ENCODE data around the gene RAD23A. TPM values are rescaled to one million over a fixed set of nuclear protein-coding genes. Genes with fewer than 3 reads are reported as not detected.

The RAD23A gene
- total RNA-seq, 1 donor from 2014 or later: 71.6 TPM

DNA sequence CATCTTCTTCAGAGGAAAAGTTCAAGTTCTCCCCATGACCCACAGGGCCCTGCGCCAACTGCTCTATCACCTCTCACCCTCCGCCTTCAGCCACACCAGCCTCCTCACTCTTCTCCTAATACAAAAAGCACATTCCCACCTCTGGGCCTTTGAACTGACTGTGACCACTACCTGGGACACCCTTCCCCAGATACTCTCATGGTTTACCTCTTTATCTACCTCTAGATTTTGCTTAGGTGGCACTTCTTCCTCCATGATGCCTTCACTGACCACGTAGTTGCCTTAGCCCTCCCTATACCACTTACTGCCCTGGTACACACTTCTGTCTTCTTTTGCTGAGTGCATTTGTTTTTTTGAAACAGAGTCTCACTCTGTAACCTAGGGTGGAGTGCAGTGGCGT, 22.7 kb upstream of the RAD23A start:
- H3K4me1 Mint-ChIP-seq (ENCODE audit: low read depth): peaks cover 8% of the 10 kb centered on the region
- no peak overlapping the region for H3K27ac Mint-ChIP-seq (ENCODE audit: unreplicated experiment)
- TF ChIP-seq, protein P1, sequence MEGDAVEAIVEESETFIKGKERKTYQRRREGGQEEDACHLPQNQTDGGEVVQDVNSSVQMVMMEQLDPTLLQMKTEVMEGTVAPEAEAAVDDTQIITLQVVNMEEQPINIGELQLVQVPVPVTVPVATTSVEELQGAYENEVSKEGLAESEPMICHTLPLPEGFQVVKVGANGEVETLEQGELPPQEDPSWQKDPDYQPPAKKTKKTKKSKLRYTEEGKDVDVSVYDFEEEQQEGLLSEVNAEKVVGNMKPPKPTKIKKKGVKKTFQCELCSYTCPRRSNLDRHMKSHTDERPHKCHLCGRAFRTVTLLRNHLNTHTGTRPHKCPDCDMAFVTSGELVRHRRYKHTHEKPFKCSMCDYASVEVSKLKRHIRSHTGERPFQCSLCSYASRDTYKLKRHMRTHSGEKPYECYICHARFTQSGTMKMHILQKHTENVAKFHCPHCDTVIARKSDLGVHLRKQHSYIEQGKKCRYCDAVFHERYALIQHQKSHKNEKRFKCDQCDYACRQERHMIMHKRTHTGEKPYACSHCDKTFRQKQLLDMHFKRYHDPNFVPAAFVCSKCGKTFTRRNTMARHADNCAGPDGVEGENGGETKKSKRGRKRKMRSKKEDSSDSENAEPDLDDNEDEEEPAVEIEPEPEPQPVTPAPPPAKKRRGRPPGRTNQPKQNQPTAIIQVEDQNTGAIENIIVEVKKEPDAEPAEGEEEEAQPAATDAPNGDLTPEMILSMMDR (IDR thresholded peaks at IDR 0.05): no peak
- H3K4me3 Mint-ChIP-seq (ENCODE audit: unreplicated experiment): no peak overlapping the region
- no peak for DNase-seq (ENCODE audit: low spot score)
- H3K9me3 Mint-ChIP-seq (ENCODE audit: low read depth): no peaks in the 10 kb centered on the region
- peaks cover 27% of the 10 kb centered on the region for H3K36me3 Mint-ChIP-seq (ENCODE audit: low read depth)
- H3K27me3 Mint-ChIP-seq (ENCODE audit: low read depth): no peaks in the 10 kb centered on the region

DNA sequence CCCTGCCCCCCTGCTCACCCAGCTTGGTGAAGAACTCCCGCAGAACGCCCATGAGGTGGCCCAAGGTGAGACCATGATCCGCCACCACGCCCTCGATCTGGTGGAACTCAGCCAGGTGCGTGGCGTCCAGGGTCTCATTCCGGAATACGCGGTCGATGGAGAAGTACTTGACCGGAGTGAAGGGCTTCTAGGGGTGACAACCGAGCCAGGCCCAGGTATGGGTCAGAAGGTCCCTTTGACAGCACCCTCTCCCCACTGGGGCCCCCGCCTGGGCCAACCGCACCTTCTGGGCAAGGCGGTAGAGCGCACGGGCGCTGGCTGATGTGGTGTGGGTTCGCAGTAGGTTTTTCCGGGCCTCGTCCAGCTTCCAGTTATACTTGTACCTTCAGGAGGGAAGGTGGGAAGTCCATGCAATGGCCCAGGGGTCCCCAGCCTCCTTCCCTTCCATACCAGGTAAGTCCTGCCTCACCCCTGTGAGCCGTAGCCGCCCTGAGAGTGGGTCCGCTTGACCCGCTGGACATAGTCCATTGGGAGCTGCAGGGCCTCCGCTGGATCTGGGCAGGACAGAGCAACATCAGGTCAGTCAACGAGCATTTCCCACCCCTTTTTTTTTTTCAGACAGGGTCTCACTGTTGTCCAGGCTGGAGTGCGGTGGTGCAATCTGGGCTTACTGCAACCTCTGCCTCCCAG, 20.9 kb upstream of the RAD23A start:
- TF ChIP-seq, protein P1 (IDR thresholded peaks at IDR 0.05): no peak
- peaks cover 35% of the 10 kb centered on the region for H3K36me3 Mint-ChIP-seq (ENCODE audit: low read depth)
- no peaks in the 10 kb centered on the region for H3K9me3 Mint-ChIP-seq (ENCODE audit: low read depth)
- peaks cover 3% of the 10 kb centered on the region for H3K4me1 Mint-ChIP-seq (ENCODE audit: low read depth)
- H3K27me3 Mint-ChIP-seq (ENCODE audit: low read depth): no peaks in the 10 kb centered on the region
- H3K4me3 Mint-ChIP-seq (ENCODE audit: unreplicated experiment): no peak overlapping the region
- no peak overlapping the region for H3K27ac Mint-ChIP-seq (ENCODE audit: unreplicated experiment)
- no peak for DNase-seq (ENCODE audit: low spot score)

DNA sequence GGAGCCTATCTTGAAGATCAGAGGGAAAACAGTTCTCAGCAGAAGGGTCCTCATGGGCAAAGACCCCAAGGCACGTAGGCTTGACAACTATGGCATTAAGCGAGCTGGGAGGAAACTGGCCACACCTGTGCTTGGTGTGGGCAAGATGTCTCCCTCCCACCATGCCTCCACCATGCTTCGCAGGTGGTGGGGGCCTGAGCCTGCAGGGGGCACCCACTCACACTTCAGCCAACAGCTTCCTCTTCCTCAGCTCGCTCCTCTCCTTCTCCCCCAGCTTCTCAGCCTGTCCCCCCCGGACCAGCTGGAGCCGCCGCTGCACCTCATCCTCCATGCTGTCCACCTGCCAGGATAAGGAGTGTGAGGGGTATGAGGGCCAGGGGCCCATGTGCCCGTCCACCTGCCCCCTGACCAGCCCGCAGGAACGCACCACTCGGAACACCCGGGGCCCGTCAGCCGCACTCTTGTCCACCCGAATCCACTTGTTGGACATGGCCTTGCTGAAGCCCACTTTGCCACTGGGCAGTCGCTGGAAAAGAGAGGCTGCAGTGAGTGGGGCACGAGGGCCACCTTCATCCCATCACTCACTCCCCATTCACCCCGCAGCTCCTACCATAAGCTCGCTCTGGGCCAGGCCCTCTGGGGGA, 15.5 kb upstream of the RAD23A start:
- Mint-ChIP-seq H3K9me3 (ENCODE audit: low read depth) (no peaks in the 10 kb centered on the region), H3K4me1 (ENCODE audit: low read depth) (peaks cover 17% of the 10 kb centered on the region), H3K4me3 (ENCODE audit: unreplicated experiment) (no peak overlapping the region), H3K27ac (ENCODE audit: unreplicated experiment) (no peak overlapping the region), H3K36me3 (ENCODE audit: low read depth) (peaks cover 16% of the 10 kb centered on the region), H3K27me3 (ENCODE audit: low read depth) (no peaks in the 10 kb centered on the region)
- no peak for DNase-seq (ENCODE audit: low spot score)
- TF ChIP-seq, protein P1 (IDR thresholded peaks at IDR 0.05): no peak

DNA sequence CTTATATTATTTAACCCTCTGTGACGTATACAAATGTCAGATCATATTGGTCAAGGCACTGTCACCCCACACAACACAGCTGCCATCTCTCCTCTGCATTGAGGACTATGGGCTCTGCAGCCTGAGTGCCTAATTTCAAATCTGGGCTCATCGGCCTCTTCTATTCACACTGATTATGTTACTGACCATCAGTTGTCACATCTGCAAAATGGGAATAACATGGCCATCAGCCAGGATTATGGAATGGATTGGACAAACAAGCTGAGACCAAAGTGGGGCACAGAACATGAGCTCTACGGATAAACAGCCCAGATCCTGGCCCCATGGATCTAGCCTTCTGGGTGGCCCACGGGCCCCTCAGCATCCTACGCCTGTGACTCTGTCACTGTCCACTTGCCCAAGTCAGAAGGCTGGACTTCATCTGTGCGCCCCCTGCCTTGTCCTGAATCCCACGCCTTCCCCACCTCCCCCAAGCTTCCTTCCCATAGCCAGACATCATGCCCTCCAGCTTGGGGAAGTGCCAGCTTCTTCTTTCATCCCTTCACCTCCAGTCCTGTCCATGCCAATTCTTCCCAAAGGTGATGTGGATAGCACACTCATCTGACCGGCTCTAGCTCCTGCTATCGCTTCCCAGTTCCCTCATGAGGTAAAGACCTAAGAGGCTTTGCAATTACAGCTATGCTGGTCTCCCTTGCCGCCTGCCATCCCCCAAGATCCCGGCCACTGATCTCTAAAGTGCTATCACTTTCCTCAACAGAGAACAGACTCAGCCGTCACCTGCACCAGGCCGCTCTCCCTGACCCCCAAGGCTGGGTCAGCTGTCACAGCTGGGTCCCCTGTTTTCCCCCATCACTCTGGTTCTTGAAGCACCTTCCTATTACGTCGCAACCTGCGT, 13.0 kb upstream of the RAD23A start:
- Mint-ChIP-seq H3K27me3 (ENCODE audit: low read depth) (no peaks in the 10 kb centered on the region), H3K36me3 (ENCODE audit: low read depth) (peaks cover 9% of the 10 kb centered on the region), H3K27ac (ENCODE audit: unreplicated experiment) (peak overlapping the region; percentile 85), H3K4me3 (ENCODE audit: unreplicated experiment) (peak overlapping the region; percentile 95), H3K4me1 (ENCODE audit: low read depth) (peaks cover 22% of the 10 kb centered on the region), H3K9me3 (ENCODE audit: low read depth) (no peaks in the 10 kb centered on the region)
- no peak for DNase-seq (ENCODE audit: low spot score)
- TF ChIP-seq, protein P1 (IDR thresholded peaks at IDR 0.05): no peak
